ENCODE results near the gene C1orf232. TPM values are rescaled to one million over a fixed set of nuclear protein-coding genes. Genes with fewer than 3 reads are reported as not detected.

Gene C1orf232
- total RNA-seq, 1 donor from 2014 or later = not detected

DNA sequence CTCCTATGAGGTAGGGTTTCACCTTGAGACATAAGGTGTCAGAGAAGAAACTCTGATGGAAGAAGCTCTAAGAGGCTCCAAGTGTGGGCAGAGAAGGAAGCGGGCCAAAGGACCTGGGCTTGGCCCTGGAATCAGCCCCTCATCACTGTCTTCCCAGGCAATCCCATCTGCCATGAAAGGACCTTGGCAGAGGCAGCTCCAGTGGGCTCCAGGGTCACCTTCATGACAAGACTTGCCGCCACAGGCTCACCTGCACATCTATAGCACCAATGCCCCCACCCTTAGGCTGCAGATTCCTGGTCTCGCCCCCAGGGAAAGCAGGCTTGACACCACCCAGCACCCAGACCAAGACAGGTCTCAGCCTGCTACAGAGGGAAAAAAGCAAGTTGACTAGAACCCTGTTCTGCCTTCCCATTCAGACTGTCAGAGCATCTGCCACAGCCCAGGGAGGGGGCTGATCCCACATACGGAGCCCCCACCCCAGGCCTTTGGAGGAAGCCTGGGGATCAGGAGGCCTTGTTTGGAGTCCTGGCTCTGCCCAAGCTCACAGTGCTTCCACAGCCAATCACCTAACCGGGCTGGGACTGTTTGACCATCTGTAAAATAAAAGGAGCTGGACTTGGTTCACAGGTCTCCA lies 10.4 kb downstream of the C1orf232 start:
- DNase-seq (no peak), ATAC-seq (no peak)
- TF ChIP-seq, protein P1, sequence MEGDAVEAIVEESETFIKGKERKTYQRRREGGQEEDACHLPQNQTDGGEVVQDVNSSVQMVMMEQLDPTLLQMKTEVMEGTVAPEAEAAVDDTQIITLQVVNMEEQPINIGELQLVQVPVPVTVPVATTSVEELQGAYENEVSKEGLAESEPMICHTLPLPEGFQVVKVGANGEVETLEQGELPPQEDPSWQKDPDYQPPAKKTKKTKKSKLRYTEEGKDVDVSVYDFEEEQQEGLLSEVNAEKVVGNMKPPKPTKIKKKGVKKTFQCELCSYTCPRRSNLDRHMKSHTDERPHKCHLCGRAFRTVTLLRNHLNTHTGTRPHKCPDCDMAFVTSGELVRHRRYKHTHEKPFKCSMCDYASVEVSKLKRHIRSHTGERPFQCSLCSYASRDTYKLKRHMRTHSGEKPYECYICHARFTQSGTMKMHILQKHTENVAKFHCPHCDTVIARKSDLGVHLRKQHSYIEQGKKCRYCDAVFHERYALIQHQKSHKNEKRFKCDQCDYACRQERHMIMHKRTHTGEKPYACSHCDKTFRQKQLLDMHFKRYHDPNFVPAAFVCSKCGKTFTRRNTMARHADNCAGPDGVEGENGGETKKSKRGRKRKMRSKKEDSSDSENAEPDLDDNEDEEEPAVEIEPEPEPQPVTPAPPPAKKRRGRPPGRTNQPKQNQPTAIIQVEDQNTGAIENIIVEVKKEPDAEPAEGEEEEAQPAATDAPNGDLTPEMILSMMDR (IDR thresholded peaks at IDR 0.05) = no peak
- H3K27me3 ChIP-seq = peaks cover 17% of the 10 kb centered on the region
- no peak overlapping the region for H3K27ac ChIP-seq
- no peaks in the 10 kb centered on the region for H3K36me3 ChIP-seq
- no peaks in the 10 kb centered on the region for H3K9me3 ChIP-seq
- H3K4me3 ChIP-seq = no peak overlapping the region
- intact Hi-C loops (cut with DNase I) = no loop called here
- peaks cover 15% of the 10 kb centered on the region for H3K4me1 ChIP-seq

DNA sequence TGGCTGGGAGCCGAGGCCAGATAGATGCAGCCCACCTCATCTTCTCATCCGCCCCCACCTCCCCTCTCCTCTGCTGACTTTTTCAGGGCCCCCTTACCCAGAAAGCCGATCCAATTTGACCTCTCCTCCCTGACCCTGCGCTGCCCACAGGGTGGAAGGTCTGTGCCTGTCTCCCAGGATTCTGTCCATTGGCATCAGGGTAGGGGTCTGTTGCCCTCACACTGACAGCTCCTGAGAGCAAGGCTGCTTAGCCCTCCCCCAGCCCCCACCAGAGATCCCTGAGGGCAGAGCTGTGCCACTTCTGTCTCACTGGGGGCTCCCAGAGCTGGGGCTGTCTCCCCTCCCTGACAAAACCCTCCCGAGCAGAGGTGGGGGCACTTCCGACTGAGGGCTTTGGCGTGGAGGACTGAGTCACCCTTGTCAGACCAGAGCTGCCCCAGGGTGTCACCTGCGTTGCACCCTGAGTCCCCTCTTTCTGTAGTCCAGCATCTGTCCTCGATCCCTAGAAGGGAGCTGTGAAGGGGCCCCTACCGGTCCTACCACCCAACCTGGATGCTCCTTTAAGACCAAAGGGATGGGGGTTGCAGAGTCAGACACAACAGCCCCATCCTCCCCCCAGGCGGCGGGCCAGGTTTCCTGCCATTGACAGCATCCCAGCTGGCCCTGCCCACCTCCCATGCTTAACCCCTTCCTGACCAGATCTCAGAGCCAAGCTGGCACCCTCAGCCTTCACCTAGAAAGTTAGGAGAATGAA lies 12.3 kb downstream of the C1orf232 start:
- DNase-seq (no peak), ATAC-seq (peak; percentile 8)
- H3K36me3 ChIP-seq = no peaks in the 10 kb centered on the region
- TF ChIP-seq, protein P1 (IDR thresholded peaks at IDR 0.05) = no peak
- H3K27ac ChIP-seq = peak overlapping the region; percentile 36
- peaks cover 17% of the 10 kb centered on the region for H3K27me3 ChIP-seq
- peaks cover 7% of the 10 kb centered on the region for H3K4me1 ChIP-seq
- H3K4me3 ChIP-seq = peak overlapping the region; percentile 12
- intact Hi-C loops (cut with DNase I) = no loop called here
- no peaks in the 10 kb centered on the region for H3K9me3 ChIP-seq

DNA sequence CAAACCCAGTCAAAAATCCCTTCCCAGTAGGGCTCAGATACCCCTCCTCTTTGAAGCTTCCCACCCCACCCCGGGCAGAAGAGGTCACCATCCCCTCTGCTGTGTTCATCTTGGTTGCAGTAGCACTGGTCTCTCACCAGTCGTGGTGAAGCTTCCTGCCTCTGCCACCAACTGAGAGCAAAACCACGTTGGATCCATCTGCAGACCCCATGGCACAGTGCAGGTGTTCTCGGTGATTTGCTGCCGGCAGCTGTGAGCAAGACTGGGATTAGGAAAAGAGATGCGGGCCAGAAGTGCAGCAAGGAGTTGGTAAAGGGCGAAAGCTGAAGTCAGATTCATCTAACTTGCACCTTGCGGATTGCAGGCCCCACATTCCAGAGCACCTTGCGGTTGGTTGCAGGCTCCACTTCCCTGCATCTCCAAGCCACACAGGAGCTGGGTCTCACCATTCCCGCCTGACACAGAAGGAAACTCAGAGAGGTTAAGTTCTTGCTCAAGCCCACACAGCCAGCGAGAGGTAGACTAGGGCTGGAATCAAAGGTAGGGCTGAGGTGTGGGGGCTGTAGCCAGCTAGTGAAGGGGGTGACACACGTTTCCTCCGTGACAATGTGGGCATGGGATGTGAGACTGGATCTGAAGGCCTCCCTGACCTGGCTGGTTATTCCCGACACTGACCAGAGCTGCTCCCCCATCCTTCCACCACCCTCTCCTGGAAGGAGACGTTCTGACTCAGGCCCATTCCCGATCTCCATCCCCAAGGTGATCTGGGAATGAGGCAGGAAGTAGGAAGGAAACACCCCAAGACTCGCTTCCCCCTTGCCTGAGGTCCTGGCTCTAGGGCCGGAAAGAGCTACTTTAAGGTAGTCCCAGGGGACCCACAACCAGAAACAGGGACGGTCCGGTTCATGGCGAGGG lies 13.1 kb downstream of the C1orf232 start:
- intact Hi-C loops (cut with DNase I) = no loop called here

DNA sequence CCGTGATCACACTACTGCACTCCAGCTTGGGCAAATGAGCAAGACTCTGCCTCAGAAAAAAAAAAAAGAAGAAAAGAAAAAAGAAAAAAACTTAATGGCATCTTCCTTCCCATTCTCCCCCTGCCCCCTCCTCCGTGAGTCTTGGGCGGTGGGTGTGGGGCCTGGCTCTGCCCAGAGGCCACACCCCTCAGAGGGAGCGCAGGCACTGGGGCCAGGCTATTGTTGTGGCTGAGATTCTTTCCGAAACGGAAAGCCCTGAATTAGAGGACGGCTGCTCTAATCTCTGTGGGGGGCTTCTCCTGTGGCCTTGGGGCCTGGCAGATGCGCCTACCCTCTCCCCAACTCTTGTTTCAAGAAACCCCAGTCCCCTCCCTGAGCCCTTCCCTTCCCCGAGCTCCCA lies 14.0 kb downstream of the C1orf232 start:
- no peaks in the 10 kb centered on the region for H3K36me3 ChIP-seq
- H3K9me3 ChIP-seq = no peaks in the 10 kb centered on the region
- ATAC-seq (peak; percentile 29), DNase-seq (no peak)
- TF ChIP-seq, protein P1 (IDR thresholded peaks at IDR 0.05) = no peak
- no peak overlapping the region for H3K27ac ChIP-seq
- no peaks in the 10 kb centered on the region for H3K4me1 ChIP-seq
- peaks cover 11% of the 10 kb centered on the region for H3K27me3 ChIP-seq
- H3K4me3 ChIP-seq = no peak overlapping the region
- intact Hi-C loops (cut with DNase I) = no loop called here

More for the DNA sequence above, 13.1 kb downstream of the C1orf232 start:
- no peaks in the 10 kb centered on the region for H3K4me1 ChIP-seq
- H3K4me3 ChIP-seq = peak overlapping the region; percentile 12
- no peaks in the 10 kb centered on the region for H3K36me3 ChIP-seq
- peaks cover 12% of the 10 kb centered on the region for H3K27me3 ChIP-seq
- peak overlapping the region; percentile 36 for H3K27ac ChIP-seq
- H3K9me3 ChIP-seq = no peaks in the 10 kb centered on the region
- no peak for DNase-seq
- TF ChIP-seq, protein P1 (IDR thresholded peaks at IDR 0.05) = no peak
- ATAC-seq = no peak

DNA sequence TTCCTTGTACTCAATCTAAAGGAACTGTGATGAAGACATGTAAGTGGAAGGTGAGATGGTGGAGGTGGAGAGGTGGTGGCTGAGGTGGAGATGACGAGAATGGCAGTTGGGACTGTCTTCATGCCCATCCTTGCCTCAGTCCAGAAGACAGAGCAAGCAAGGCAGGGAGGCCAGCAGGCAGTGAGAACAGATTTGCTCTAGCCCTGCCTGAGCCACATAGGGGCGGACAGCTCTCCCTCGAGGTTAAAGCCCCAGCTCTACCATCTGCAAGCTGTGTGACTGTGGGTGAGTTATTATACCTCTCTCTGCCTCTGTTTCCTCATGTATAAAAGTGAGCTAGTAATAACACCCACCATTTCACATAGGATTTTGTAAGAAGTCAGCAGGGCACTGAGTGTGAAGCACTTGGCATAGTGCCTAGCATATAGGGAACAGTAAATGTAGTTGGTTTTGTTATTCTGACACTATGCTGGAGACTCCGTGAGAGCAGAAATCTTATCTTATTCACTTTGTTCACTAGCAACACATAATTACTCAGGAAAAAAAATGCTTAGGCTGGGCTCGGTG lies 14.7 kb downstream of the C1orf232 start:
- intact Hi-C loops (cut with DNase I) = no loop called here
- H3K27ac ChIP-seq = no peak overlapping the region

More for the DNA sequence above, 14.7 kb downstream of the C1orf232 start:
- DNase-seq = no peak
- TF ChIP-seq, protein P1 (IDR thresholded peaks at IDR 0.05) = no peak
- Histone ChIP-seq H3K4me3 (no peak overlapping the region), H3K27me3 (peaks cover 11% of the 10 kb centered on the region), H3K9me3 (no peaks in the 10 kb centered on the region), H3K36me3 (no peaks in the 10 kb centered on the region), H3K4me1 (no peaks in the 10 kb centered on the region)
- ATAC-seq = peak; percentile 20
